Lower leg skin (tissue), 3 donors: Measurements from ENCODE around the gene PTPN20.

Experiments used
- POLR2A ChIP-seq, 2 donors: fragments of 450-650 bp; IDR thresholded peaks; one replicate each; pipeline ENCODE4 v1.6.1; 2016 to 2017; ENCODE audit warnings: antibody characterized with exemption in 2 of 2, mild to moderate bottlenecking in 1 of 2, moderate library complexity in 1 of 2
- TF ChIP-seq, protein P1 (sequence below), 3 donors: fragments of 450-650 bp; IDR thresholded peaks; one replicate each; pipeline ENCODE4 v1.5.1; 2016; ENCODE audit warnings: antibody characterized with exemption in 3 of 3, mild to moderate bottlenecking in 3 of 3, moderate library complexity in 2 of 3

GRCh38 chr10:47009215-47009838 lies 98.1 kb downstream of the PTPN20 start:
- TF ChIP-seq, protein P1, sequence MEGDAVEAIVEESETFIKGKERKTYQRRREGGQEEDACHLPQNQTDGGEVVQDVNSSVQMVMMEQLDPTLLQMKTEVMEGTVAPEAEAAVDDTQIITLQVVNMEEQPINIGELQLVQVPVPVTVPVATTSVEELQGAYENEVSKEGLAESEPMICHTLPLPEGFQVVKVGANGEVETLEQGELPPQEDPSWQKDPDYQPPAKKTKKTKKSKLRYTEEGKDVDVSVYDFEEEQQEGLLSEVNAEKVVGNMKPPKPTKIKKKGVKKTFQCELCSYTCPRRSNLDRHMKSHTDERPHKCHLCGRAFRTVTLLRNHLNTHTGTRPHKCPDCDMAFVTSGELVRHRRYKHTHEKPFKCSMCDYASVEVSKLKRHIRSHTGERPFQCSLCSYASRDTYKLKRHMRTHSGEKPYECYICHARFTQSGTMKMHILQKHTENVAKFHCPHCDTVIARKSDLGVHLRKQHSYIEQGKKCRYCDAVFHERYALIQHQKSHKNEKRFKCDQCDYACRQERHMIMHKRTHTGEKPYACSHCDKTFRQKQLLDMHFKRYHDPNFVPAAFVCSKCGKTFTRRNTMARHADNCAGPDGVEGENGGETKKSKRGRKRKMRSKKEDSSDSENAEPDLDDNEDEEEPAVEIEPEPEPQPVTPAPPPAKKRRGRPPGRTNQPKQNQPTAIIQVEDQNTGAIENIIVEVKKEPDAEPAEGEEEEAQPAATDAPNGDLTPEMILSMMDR (IDR thresholded peaks at IDR 0.05), result no peak
- no peak for TF ChIP-seq POLR2A (IDR thresholded peaks at IDR 0.05)
